Fibroblast of mammary gland (primary cell): Measurements from ENCODE around the gene FBXO36.

Experiments used
- DNase-seq: peaks from one replicate; pipeline ENCODE4 v3.0.0-alpha.2; 2010; ENCODE audit warnings: low read depth
- H3K4me3 ChIP-seq: 2 replicates; pipeline ENCODE4 v1.5.1; 2011; ENCODE audit warnings: low read depth, mild to moderate bottlenecking, low read length, moderate library complexity; ENCODE audit not compliant: control insufficient read depth
- TF ChIP-seq, protein P1 (sequence below): conservative IDR thresholded peaks from 2 replicates; pipeline ENCODE4 v1.5.1; 2011; ENCODE audit warnings: low read depth, low read length, inconsistent platforms; ENCODE audit not compliant: control insufficient read depth, insufficient read depth

The FBXO36 gene

DNA sequence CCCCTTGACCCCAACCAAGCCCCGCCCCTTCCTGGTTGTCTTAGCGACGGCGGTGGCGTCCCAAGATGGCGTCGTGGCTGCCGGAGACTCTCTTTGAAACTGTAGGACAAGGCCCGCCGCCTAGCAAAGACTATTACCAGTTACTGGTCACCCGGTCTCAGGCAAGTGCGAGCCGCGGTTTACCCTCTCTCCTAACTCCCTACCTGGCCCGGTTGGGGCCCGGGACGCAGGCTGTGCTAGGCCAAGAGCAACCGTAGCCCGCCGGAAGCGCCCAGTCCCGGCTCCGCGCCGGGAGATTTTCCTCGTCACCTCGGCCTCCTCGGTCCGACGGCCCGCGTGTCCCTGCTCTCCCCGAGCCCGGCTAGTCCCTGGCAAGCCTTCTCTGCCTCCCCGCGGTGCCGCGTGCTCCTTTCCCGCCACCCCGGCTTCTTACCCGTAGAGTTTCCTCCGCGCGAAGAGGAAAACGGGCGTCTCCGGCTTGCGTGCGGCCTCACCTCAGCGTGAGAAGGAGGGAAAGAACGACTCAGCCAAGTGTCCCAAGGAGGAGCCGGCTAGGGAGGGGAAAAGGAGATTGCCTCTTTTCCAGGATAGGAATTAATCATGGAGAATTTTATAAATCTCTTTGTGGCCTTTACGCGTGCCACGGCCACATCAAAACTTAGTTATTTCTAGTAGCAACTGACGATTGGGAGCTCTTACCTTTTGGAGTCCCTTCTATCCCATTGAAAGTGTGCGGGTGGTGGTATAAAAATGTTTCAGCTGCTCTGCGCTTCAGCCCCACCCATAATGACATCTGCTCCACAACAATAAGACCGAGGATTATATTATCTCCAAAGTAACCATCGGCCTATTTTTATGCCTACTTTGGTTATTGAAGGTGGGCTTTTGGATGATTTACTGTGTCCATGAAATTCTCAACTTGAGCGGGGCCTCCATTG lies at the start of gene FBXO36:
Gene FBXO36, plus strand, starts transcription at position 55 of the 938 bp plus-strand sequence. Its CDS starts 11 bp downstream, at position 66.
- peak within 1 kb of the TSS; percentile 86 for H3K4me3 ChIP-seq
- TF ChIP-seq, protein P1, sequence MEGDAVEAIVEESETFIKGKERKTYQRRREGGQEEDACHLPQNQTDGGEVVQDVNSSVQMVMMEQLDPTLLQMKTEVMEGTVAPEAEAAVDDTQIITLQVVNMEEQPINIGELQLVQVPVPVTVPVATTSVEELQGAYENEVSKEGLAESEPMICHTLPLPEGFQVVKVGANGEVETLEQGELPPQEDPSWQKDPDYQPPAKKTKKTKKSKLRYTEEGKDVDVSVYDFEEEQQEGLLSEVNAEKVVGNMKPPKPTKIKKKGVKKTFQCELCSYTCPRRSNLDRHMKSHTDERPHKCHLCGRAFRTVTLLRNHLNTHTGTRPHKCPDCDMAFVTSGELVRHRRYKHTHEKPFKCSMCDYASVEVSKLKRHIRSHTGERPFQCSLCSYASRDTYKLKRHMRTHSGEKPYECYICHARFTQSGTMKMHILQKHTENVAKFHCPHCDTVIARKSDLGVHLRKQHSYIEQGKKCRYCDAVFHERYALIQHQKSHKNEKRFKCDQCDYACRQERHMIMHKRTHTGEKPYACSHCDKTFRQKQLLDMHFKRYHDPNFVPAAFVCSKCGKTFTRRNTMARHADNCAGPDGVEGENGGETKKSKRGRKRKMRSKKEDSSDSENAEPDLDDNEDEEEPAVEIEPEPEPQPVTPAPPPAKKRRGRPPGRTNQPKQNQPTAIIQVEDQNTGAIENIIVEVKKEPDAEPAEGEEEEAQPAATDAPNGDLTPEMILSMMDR = no peak
- DNase-seq = peak; percentile 49

- DNase-seq = no peak
- TF ChIP-seq, protein P1 = no peak
- no peak overlapping the region for H3K4me3 ChIP-seq
These were observed 49.2 kb upstream of the FBXO36 start for GRCh38 chr2:229873123-229873581.

DNA sequence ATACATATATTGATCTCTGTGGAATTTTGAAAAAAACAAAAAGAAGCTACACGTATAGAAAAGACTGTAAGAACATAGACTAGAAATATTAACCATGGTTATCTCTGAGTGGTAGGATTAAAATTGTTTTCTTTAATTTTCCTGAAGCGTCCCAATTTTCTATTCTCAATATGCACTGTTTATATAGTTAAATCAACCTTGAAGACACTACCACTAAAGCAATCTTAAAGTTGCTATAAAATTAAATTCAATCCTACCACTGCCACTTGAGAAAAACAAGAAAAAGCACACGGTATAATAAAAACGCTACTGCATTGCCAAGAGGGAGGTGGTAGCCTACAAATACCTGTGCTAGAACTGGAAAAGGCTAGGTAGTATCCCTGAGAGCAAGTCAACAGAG lies 47.7 kb upstream of the FBXO36 start:
- TF ChIP-seq, protein P1 = no peak
- DNase-seq = no peak

DNA sequence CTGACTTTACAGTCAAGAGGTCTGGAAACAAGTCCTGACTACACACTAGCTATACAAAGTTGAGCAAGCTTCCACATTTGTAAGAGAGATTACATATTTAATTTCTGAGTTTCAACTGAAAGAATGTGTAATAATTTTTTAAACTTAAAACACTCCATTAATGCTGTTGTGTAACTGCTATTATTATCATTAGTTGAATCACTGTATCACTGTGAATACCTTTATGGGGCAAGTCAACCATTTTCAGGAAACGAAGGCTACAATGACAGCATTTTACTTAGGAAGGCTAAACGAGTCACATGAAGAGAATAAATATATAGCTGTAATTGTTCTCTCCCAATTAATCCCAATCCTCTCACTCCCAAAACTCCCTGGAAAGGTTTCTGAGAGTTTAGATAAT lies 46.8 kb upstream of the FBXO36 start:
- TF ChIP-seq, protein P1 = no peak
- no peak for DNase-seq
- no peak overlapping the region for H3K4me3 ChIP-seq

More for the DNA sequence above, 47.7 kb upstream of the FBXO36 start:
- H3K4me3 ChIP-seq = no peak overlapping the region

GRCh38 chr2:229879191-229879950 lies 42.9 kb upstream of the FBXO36 start:
- DNase-seq = no peak
- TF ChIP-seq, protein P1 = no peak
- no peak overlapping the region for H3K4me3 ChIP-seq

GRCh38 chr2:229880892-229881586 lies 41.3 kb upstream of the FBXO36 start:
- DNase-seq = no peak
- TF ChIP-seq, protein P1 = no peak

More at GRCh38 chr2:229880892-229881586, 41.3 kb upstream of the FBXO36 start:
- no peak overlapping the region for H3K4me3 ChIP-seq
